ENCODE data around the gene SP110. TPM values are rescaled to one million over a fixed set of nuclear protein-coding genes. Genes with fewer than 3 reads are reported as not detected.

SP110 gene
- total and polyA plus RNA-seq, 2 donors (not counting 3 experiments of a cell fraction or from before 2014, with no cell fraction given): 10.2 to 10.7 TPM

DNA sequence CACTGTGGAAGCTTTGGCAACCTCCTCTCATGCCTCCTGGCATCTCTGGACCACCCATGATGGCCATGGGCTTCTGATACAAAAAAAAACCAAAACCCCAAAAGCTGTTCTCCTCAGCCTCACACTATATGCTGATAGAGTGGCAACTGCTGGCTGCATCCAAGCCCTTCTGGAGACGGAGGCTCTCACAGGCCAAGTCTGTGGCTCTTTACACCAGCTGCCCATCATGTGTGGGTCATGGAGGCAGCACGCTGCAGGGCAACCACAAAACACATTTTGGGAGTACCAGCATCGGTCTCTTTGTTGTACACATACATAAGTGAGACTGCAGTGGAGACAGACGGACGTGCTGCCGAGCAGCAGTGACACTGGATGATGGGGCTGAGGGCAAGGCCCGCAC is 45.3 kb downstream of the SP110 start:
- no peak for DNase-seq (ENCODE audit: low read depth, low spot score)
- dilution Hi-C loops (cut with MboI; ENCODE audit: extremely low pct_ligation_motif_present, low sequenced_read_pairs): no loop called here
- no peak overlapping the region for H3K4me2 ChIP-seq (ENCODE audit: insufficient read depth, low read length)
- no peak for FAIRE-seq
- peaks cover 10% of the 10 kb centered on the region for H3K4me1 ChIP-seq (ENCODE audit: control insufficient read depth, extremely low read depth, insufficient read depth, low read length)
- no peaks in the 10 kb centered on the region for H3K9me1 ChIP-seq (replicated peaks; ENCODE audit: control insufficient read depth, extremely low read depth, insufficient read depth, low read length)
- H4K20me1 ChIP-seq (replicated peaks; ENCODE audit: control insufficient read depth, extremely low read depth, insufficient read depth, low read length): no peaks in the 10 kb centered on the region
- H3K27me3 ChIP-seq (ENCODE audit: control insufficient read depth in 2 of 2, insufficient read depth in 2 of 2, low read length in 2 of 2): no peaks in the 10 kb centered on the region
- no peaks in the 10 kb centered on the region for H3K79me2 ChIP-seq (ENCODE audit: control insufficient read depth, insufficient read depth, low read length)
- ChIA-PET POLR2A (no interaction called here), CTCF (interaction anchor here (4.8 kb wide), 1 partner anchor 14 kb away, joined by 22 read pairs; no protein-coding TSS in a partner anchor)
- no peak overlapping the region for H3K4me3 ChIP-seq (replicated peaks in 1 of 3; ENCODE audit: insufficient read depth in 1 of 3, low read depth in 1 of 3, low read length in 3 of 3)
- no peak for TF ChIP-seq EZH2 (IDR thresholded peaks at IDR 0.05; ENCODE audit: borderline replicate concordance, low read depth, low read length, severe bottlenecking)
- no peak for TF ChIP-seq GATA2 (IDR thresholded peaks at IDR 0.05; ENCODE audit: insufficient read depth, insufficient read length, low read depth, low read length)
- TF ChIP-seq POLR2AphosphoS5 (IDR thresholded peaks at IDR 0.05; ENCODE audit: insufficient read depth, low read depth, low read length): no peak
- TF ChIP-seq, protein P1, sequence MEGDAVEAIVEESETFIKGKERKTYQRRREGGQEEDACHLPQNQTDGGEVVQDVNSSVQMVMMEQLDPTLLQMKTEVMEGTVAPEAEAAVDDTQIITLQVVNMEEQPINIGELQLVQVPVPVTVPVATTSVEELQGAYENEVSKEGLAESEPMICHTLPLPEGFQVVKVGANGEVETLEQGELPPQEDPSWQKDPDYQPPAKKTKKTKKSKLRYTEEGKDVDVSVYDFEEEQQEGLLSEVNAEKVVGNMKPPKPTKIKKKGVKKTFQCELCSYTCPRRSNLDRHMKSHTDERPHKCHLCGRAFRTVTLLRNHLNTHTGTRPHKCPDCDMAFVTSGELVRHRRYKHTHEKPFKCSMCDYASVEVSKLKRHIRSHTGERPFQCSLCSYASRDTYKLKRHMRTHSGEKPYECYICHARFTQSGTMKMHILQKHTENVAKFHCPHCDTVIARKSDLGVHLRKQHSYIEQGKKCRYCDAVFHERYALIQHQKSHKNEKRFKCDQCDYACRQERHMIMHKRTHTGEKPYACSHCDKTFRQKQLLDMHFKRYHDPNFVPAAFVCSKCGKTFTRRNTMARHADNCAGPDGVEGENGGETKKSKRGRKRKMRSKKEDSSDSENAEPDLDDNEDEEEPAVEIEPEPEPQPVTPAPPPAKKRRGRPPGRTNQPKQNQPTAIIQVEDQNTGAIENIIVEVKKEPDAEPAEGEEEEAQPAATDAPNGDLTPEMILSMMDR (IDR thresholded peaks at IDR 0.05; ENCODE audit: extremely low read depth in 1 of 2, insufficient read depth in 1 of 2, low read depth in 1 of 2, low read length in 2 of 2): no peak
- no peak for TF ChIP-seq MAX (IDR thresholded peaks at IDR 0.05; ENCODE audit: insufficient read depth, insufficient read length)
- TF ChIP-seq POLR2A (IDR thresholded peaks at IDR 0.05; ENCODE audit: low read depth, low read length): no peak
- TF ChIP-seq JUN (IDR thresholded peaks at IDR 0.05; ENCODE audit: borderline replicate concordance, insufficient read depth, insufficient read length, low read depth): no peak
- no peak for TF ChIP-seq MYC (IDR thresholded peaks at IDR 0.05; ENCODE audit: low read depth, low read length)
- TF ChIP-seq FOS (IDR thresholded peaks at IDR 0.05; ENCODE audit: borderline replicate concordance, insufficient read depth, low read length): no peak
- H3K9me3 ChIP-seq (replicated peaks; ENCODE audit: control insufficient read depth, insufficient read depth, low read length): no peaks in the 10 kb centered on the region
- no peak overlapping the region for H2AFZ ChIP-seq (ENCODE audit: low read depth, low read length)
- H3K27ac ChIP-seq (ENCODE audit: insufficient read depth, low read depth, low read length): no peak overlapping the region
- H3K36me3 ChIP-seq (ENCODE audit: control insufficient read depth in 2 of 2, extremely low read depth in 1 of 2, insufficient read depth in 2 of 2, low read length in 2 of 2): no peaks in the 10 kb centered on the region
- intact Hi-C loops (cut with micrococcal nuclease): no loop called here
- no TSS peak for BruUV-seq (replicated peaks)
- H3K9ac ChIP-seq (replicated peaks; ENCODE audit: extremely low read depth, insufficient read depth, low read length): no peak overlapping the region
